Neural progenitor cell (in vitro differentiated cells): ENCODE results near the gene KIF18B. TPM values are rescaled to one million over a fixed set of nuclear protein-coding genes. Genes with fewer than 3 reads are reported as not detected.

ENCODE experiments used
- DNase-seq: peaks from one replicate; pipeline ENCODE4 v3.0.0-alpha.2; 2016; ENCODE audit warnings: low spot score
- H2AFZ ChIP-seq: fragments of 200-600 bp; sonication (generic); replicated peaks from 2 replicates; pipeline ENCODE4 v1.6.1; 2016; ENCODE audit warnings: antibody characterized with exemption
- H3F3A ChIP-seq: fragments of 200-600 bp; sonication (generic); 2 replicates; pipeline ENCODE4 v1.6.1; 2016; ENCODE audit warnings: antibody characterized with exemption, low read depth
- H3K27ac ChIP-seq: fragments of 200-600 bp; sonication (generic); 2 replicates; pipeline ENCODE4 v1.5.1; 2016; ENCODE audit warnings: mild to moderate bottlenecking
- H3K27me3 ChIP-seq: fragments of 200-600 bp; sonication (generic); 2 replicates; pipeline ENCODE4 v1.6.1; 2016; ENCODE audit warnings: mild to moderate bottlenecking, moderate library complexity
- H3K36me3 ChIP-seq: fragments of 200-600 bp; sonication (generic); 2 replicates; pipeline ENCODE4 v1.5.1; 2016
- H3K4me1 ChIP-seq: fragments of 200-600 bp; sonication (generic); 2 replicates; pipeline ENCODE4 v1.6.1; 2016; ENCODE audit warnings: mixed run types
- H3K4me2 ChIP-seq: fragments of 200-600 bp; sonication (generic); 2 replicates; pipeline ENCODE4 v1.6.1; 2016
- H3K4me3 ChIP-seq: fragments of 200-600 bp; sonication (generic); 2 replicates; pipeline ENCODE4 v1.5.1; 2016
- H3K79me2 ChIP-seq: fragments of 200-600 bp; sonication (generic); 2 replicates; pipeline ENCODE4 v1.6.1; 2016; ENCODE audit warnings: low read depth
- H3K9ac ChIP-seq: fragments of 200-600 bp; sonication (generic); 2 replicates; pipeline ENCODE4 v1.6.1; 2016
- H3K9me3 ChIP-seq: fragments of 200-600 bp; sonication (generic); 2 replicates; pipeline ENCODE4 v1.5.1; 2016; ENCODE audit warnings: low read depth
- H4K20me1 ChIP-seq: fragments of 200-600 bp; sonication (generic); 2 replicates; pipeline ENCODE4 v1.6.1; 2016; ENCODE audit warnings: low read depth
- H3K27ac Mint-ChIP-seq: 3 replicates; pipeline ENCODE4 v1.8.0; 2021; ENCODE audit warnings: mixed read lengths
- H3K27me3 Mint-ChIP-seq: 2 replicates; pipeline ENCODE4 v1.8.0; 2022; ENCODE audit warnings: low read depth, mild to moderate bottlenecking, inconsistent platforms, moderate library complexity, mixed read lengths; ENCODE audit not compliant: insufficient read depth
- H3K36me3 Mint-ChIP-seq: 3 replicates; pipeline ENCODE4 v1.8.0; 2021; ENCODE audit warnings: mixed read lengths
- H3K4me1 Mint-ChIP-seq: 3 replicates; pipeline ENCODE4 v1.8.0; 2021; ENCODE audit warnings: mixed read lengths
- H3K4me3 Mint-ChIP-seq: 3 replicates; pipeline ENCODE4 v1.8.0; 2021; ENCODE audit warnings: mild to moderate bottlenecking, moderate library complexity, mixed read lengths
- H3K9me3 Mint-ChIP-seq: 3 replicates; pipeline ENCODE4 v1.8.0; 2020; ENCODE audit warnings: mixed read lengths
- CTCF ChIP-seq: fragments of 200-600 bp; sonication (generic); IDR thresholded peaks from 2 replicates; pipeline ENCODE4 v1.5.1; 2017; ENCODE audit warnings: antibody characterized with exemption, mild to moderate bottlenecking
- EZH2 ChIP-seq: fragments of 200-600 bp; sonication (generic); IDR thresholded peaks from 2 replicates; pipeline ENCODE4 v1.6.1; 2017; ENCODE audit warnings: antibody characterized with exemption, mild to moderate bottlenecking, moderate library complexity
- EZH2phosphoT487 ChIP-seq: fragments of 200-600 bp; sonication (generic); IDR thresholded peaks from 2 replicates; pipeline ENCODE4 v1.6.1; 2017; ENCODE audit warnings: antibody characterized with exemption
- total RNA-seq: library from RNA; depleted of rRNA; stranded (reverse); fragments of >200 nt; gene quantifications from 2 replicates; pipeline ENCODE4 v1.2.3, GENCODE V29; 2015; ENCODE audit warnings: low replicate concordance

KIF18B gene
- total RNA-seq, 1 donor from 2014 or later = 15.1 TPM

- H3K36me3 ChIP-seq = no peaks in the 10 kb centered on the region
- no peak overlapping the region for H2AFZ ChIP-seq
- H3K4me1 ChIP-seq = no peaks in the 10 kb centered on the region
- Mint-ChIP-seq H3K27me3 (peaks cover 10% of the 10 kb centered on the region), H3K9me3 (no peaks in the 10 kb centered on the region), H3K27ac (no peak overlapping the region), H3K36me3 (no peaks in the 10 kb centered on the region), H3K4me1 (peaks cover 25% of the 10 kb centered on the region), H3K4me3 (no peak overlapping the region)
- H3K79me2 ChIP-seq = no peaks in the 10 kb centered on the region
- H3K9me3 ChIP-seq = no peaks in the 10 kb centered on the region
- H3K27me3 ChIP-seq = peaks cover 15% of the 10 kb centered on the region
- H3K9ac ChIP-seq = no peak overlapping the region
- no peaks in the 10 kb centered on the region for H4K20me1 ChIP-seq
- no peak overlapping the region for H3K4me2 ChIP-seq
- TF ChIP-seq EZH2 (no peak), EZH2phosphoT487 (no peak), CTCF (no peak)
- DNase-seq = no peak
- H3K4me3 ChIP-seq = no peak overlapping the region
- no peak overlapping the region for H3K27ac ChIP-seq
- H3F3A ChIP-seq = no peaks in the 10 kb centered on the region
Measured at GRCh38 chr17:44906763-44907728, 40.5 kb downstream of the KIF18B start.

- Histone ChIP-seq H2AFZ (no peak overlapping the region), H3K4me2 (no peak overlapping the region), H3K9me3 (no peaks in the 10 kb centered on the region), H3K4me3 (no peak overlapping the region), H3K27ac (no peak overlapping the region), H3K4me1 (no peaks in the 10 kb centered on the region), H4K20me1 (no peaks in the 10 kb centered on the region), H3K79me2 (no peaks in the 10 kb centered on the region), H3K27me3 (peaks cover 6% of the 10 kb centered on the region), H3F3A (no peaks in the 10 kb centered on the region), H3K36me3 (no peaks in the 10 kb centered on the region), H3K9ac (no peak overlapping the region)
- Mint-ChIP-seq H3K36me3 (no peaks in the 10 kb centered on the region), H3K27me3 (peaks cover 8% of the 10 kb centered on the region), H3K4me3 (no peak overlapping the region), H3K4me1 (peaks cover 25% of the 10 kb centered on the region), H3K27ac (peak overlapping the region; percentile 62), H3K9me3 (no peaks in the 10 kb centered on the region)
- no peak for DNase-seq
- TF ChIP-seq EZH2 (no peak), CTCF (no peak), EZH2phosphoT487 (no peak)
Measured at GRCh38 chr17:44906010-44906646, 41.4 kb downstream of the KIF18B start.

GRCh38 chr17:44905006-44906000, 42.3 kb downstream of the KIF18B start:
- H3K4me3 ChIP-seq = no peak overlapping the region
- DNase-seq = no peak
- H3F3A ChIP-seq = no peaks in the 10 kb centered on the region
- H3K4me1 ChIP-seq = no peaks in the 10 kb centered on the region
- no peak for TF ChIP-seq EZH2phosphoT487
- no peak for TF ChIP-seq EZH2
- no peak for TF ChIP-seq CTCF
- no peak overlapping the region for H2AFZ ChIP-seq
- H3K9me3 ChIP-seq = no peaks in the 10 kb centered on the region
- H3K27ac Mint-ChIP-seq = peak overlapping the region; percentile 62
- H3K9me3 Mint-ChIP-seq = no peaks in the 10 kb centered on the region
- no peaks in the 10 kb centered on the region for H3K36me3 Mint-ChIP-seq
- no peaks in the 10 kb centered on the region for H3K36me3 ChIP-seq
- H3K27ac ChIP-seq = no peak overlapping the region
- H3K4me1 Mint-ChIP-seq = peaks cover 22% of the 10 kb centered on the region
- H3K27me3 ChIP-seq = no peaks in the 10 kb centered on the region
- H3K79me2 ChIP-seq = no peaks in the 10 kb centered on the region
- no peaks in the 10 kb centered on the region for H4K20me1 ChIP-seq
- no peak overlapping the region for H3K4me2 ChIP-seq
- H3K27me3 Mint-ChIP-seq = peaks cover 4% of the 10 kb centered on the region
- no peak overlapping the region for H3K9ac ChIP-seq
- H3K4me3 Mint-ChIP-seq = no peak overlapping the region
